Measurements from ENCODE around the gene ATF6B.
"Not testable (repeated sequence)": the region's sequence is repeated elsewhere in the genome, so short reads cannot be mapped to it uniquely, and the experiment has no call there.

Gene ATF6B

GRCh38 chr6:32081168-32081990 lies 46.7 kb downstream of the ATF6B start:
- no peak for DNase-seq (ENCODE audit: low spot score)

GRCh38 chr6:32079566-32080290 lies 48.3 kb downstream of the ATF6B start:
- no peak for DNase-seq (ENCODE audit: low spot score)

DNA sequence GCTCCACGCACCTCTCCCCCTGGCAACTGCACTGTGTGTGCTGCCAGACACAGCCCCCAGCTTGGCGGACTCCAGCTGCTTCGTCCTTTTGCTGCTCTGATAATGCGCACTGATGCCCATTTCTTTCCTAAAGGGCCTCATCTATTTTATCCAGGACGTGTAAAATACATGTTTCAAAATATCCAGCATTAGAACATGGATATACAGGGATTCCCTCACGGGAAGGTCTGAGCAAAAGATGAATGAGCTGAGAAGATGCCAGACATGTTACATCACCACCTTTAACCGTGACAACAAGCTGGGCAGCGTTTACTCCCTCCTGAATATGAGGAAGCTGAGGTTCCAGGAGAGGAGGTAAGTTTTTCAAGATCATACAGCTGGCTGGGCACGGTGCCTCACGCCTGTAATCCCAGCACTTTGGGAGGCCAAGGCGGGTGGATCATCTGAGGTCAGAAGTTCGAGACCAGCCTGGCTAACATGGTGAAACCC lies 51.7 kb downstream of the ATF6B start:
- DNase-seq (ENCODE audit: low spot score): no peak

DNA sequence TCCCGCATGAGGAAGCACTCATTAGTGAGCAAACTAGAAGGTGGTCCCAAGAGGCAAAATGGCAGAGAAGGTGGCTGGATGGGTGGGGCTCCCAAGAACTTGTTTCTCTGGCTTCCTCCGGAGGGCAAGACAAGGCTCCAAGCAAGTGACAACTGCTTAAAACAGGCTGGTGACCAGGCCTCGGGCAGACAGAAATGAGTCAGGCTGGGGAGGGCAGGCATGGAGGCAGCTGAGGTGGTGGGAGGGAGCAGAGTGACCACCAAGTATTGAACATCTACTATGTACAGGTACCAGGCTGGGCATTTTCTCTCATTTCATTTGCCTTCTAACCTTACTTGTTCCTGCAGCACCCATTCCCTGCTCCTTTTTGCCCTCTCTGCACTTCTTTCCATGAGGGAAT lies 52.3 kb downstream of the ATF6B start:
- no peak for DNase-seq (ENCODE audit: low spot score)

DNA sequence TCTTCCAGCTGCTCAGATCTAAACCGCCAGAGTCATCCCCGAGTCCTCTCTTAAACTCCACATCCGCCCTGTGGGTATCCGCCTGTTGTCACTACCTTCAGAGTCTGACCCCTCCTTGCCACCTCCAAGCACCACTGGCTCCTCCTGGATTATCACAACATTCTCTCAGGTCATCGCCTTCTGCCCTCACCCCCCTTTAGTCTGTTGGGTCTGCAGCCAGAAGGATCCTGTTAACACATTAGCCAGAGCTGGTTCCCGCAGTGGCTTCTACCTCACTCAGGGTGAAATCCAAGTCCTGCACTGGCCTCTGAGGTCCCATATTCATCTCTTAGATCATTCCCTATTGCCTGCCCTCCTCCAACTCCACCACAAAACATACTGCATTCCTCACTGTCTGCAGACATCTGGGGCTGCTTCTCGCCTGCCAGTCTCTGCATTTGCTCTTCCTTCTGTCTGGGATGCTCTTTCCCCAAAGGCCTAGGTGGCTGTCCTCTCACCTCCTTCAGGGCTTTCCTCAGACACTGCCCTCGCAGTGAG lies 53.0 kb downstream of the ATF6B start:
- DNase-seq (ENCODE audit: low spot score): no peak

DNA sequence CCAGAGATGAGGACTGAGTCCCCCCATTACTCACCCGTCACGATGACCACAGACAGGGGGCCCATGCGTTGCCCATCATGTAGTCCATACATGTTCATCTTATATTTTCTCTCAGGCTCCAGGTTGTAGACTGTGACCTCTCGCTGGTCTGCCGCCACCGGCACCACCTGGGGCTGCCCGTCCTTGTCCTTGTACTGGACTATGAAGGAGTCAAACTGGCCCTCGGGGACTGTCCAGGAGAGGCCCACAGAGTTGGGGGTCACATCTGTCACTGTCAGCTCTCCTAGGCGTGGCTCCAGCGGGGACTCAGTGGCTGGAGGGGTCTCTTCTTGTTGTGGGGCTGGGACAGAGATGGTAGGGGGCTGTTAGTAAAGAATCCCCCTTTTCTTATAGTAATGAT lies 54.4 kb downstream of the ATF6B start:
- no peak for DNase-seq (ENCODE audit: low spot score)

- no peak for DNase-seq (ENCODE audit: low spot score)
These were observed 54.9 kb downstream of the ATF6B start for GRCh38 chr6:32073101-32073500.

- no peak for DNase-seq (ENCODE audit: low spot score)
These were observed 57.1 kb downstream of the ATF6B start for GRCh38 chr6:32070814-32071543.

DNA sequence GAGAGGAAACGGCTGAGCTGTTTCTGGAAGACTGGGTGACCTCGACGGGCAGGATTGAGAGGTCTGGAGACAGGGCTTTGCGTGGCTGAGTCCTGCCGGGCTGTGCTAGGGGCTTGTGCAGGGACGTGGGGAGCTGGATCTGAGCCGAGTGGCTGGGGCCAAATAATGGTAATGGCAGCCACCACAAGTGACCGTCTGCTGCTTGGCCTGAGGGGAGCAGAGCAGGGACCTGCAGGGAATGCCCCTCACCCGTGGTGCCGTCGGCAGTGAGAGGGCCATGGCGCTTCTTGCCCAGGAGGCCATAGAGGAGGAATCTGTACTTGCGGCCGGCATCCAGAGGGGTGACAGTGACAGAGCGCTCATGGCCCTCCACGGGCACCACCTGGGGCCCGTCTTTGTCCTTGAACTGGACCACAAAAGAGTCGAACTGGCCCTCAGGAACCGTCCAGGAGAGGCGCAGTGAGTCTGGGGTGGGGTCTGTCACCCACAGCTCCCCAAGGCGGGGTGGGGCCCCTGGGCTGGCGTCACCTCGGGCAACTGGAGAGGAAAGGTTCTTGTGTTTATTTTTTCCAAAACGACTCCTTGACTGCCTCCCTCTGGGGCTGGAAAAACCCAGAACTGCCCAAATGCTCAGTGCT lies 58.0 kb downstream of the ATF6B start:
- no peak for DNase-seq (ENCODE audit: low spot score)

DNA sequence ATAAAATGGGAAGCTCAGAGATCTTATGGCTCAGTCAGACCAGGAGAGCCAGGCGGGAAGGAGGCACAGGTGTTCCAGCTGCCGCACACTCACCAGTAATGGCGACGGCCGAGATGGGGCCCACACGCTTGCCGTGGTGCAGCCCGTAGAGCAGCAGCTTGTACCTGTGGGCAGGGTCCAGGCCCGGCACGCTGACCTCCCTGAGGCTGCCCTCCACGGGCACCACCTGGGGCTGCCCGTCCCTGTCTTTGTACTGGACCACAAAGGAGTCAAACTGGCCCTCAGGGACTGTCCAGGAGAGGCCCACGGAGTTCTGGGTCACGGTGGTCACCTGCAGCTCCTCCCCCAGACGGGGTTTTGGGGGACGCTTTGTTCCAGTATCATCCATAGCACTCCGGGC lies 58.6 kb downstream of the ATF6B start:
- no peak for DNase-seq (ENCODE audit: low spot score)

GRCh38 chr6:32068867-32069266 lies 59.2 kb downstream of the ATF6B start:
- DNase-seq (ENCODE audit: low spot score): no peak

DNA sequence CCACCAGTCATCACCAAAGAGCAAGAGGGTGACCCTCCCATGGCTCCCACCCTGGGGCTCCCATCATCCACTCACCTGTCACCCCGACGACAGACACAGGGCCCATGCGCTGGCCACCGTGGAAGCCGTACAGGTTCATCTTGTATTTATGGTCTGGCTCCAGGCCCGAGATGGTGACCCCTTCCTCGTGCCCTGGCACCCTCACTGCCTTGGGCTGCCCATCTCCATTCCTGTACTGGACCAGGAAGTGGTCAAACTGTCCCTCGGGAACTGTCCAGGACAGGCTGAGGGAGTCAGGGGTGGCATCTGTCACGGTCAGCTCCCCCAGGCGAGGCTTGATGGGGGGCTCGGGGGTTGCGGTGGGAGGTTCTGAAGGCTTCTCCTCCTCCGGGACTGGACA lies 59.7 kb downstream of the ATF6B start:
- DNase-seq (ENCODE audit: low spot score): not testable (repeated sequence)

- DNase-seq (ENCODE audit: low spot score): not testable (repeated sequence)
These were observed 60.5 kb downstream of the ATF6B start for GRCh38 chr6:32067521-32067920.

Data from HuH-7.5 (cell line).